Adrenal gland (tissue), 12 donors: ENCODE results near the gene ARHGAP27. TPM values are rescaled to one million over a fixed set of nuclear protein-coding genes. Genes with fewer than 3 reads are reported as not detected.

Source experiments
- DNase-seq, 7 donors: peaks; one replicate each; pipeline ENCODE4 v3.0.0-alpha.2; 2019 to 2020
- H3K27ac ChIP-seq, 5 donors: fragments of 200-600 bp; sonication (generic) in 4 of 5; 1 replicate in 3 of 5; 2 replicates in 2 of 5; pipeline versions ENCODE4 v1.5.1 to v1.8.0; 2016 to 2020; ENCODE audit warnings: mild to moderate bottlenecking in 1 of 5
- H3K27me3 ChIP-seq: fragments of 200-600 bp; 2 replicates; pipeline ENCODE4 v1.8.0; 2021
- H3K36me3 ChIP-seq, 2 donors: fragments of 200-600 bp; replicated peaks in 1 of 2; 1 replicate in 1 of 2; 2 replicates in 1 of 2; pipeline versions ENCODE4 v1.5.1 to v1.8.0; 2018 to 2022
- H3K4me1 ChIP-seq, 2 donors: fragments of 200-600 bp; replicated peaks in 1 of 2; 1 replicate in 1 of 2; 2 replicates in 1 of 2; pipeline versions ENCODE4 v1.5.1 to v1.8.0; 2018 to 2021
- H3K4me3 ChIP-seq, 4 donors: fragments of 200-600 bp; sonication (generic) in 3 of 4; one replicate each; pipeline ENCODE4 v1.5.1; 2016 to 2018
- H3K9me3 ChIP-seq, 3 donors: fragments of 200-600 bp; sonication (generic) in 1 of 3; replicated peaks in 1 of 3; 1 replicate in 2 of 3; 2 replicates in 1 of 3; pipeline versions ENCODE4 v1.5.1 to v1.8.0; 2016 to 2021
- CTCF ChIP-seq, 6 experiments: fragments of 450-650 bp in 4 of 6; fragments of 200-600 bp in 2 of 6; sonication (generic) in 1 of 6; IDR thresholded peaks; 1 replicate in 5 of 6; 2 replicates in 1 of 6; pipeline versions ENCODE4 v1.5.1 to v1.8.0; 2016 to 2021; ENCODE audit warnings: antibody characterized with exemption in 6 of 6, mild to moderate bottlenecking in 2 of 6, moderate library complexity in 1 of 6
- POLR2A ChIP-seq, 2 donors: fragments of 450-650 bp; IDR thresholded peaks; one replicate each; pipeline ENCODE4 v1.6.1; 2017; ENCODE audit warnings: antibody characterized with exemption in 2 of 2, mild to moderate bottlenecking in 2 of 2, moderate library complexity in 1 of 2
- WGBS, 4 donors: extraction: QIAGEN DNeasy Blood & Tissue Kit in 2 of 4; methylation state at CpG; one replicate each; pipeline versions ENCODE4 v1.1.5 to v1.1.7; 2013 to 2017; 5-methylcytosine and 5-hydroxymethylcytosine counted together
- intact Hi-C, 2 donors: fragments of 100-400 bp; cut with DNase I; formaldehyde crosslinking; loops; one replicate each; pipeline versions ENCODE4 v1.14.1 to v1.15.0; 2022 to 2023
- polyA plus RNA-seq, 3 donors: library from polyadenylated mRNA; stranded (reverse); fragments of 200-250 nt in 2 of 3; fragments of 350-450 nt in 1 of 3; fragmentation: Illumina TruSeq in 1 of 3; extraction: RNeasy Lipid Tissue Mini Kit (QIAGEN cat#74804) in 1 of 3; gene quantifications; one replicate each; pipeline ENCODE4 v1.2.3, GENCODE V29; 2013 to 2014
- total RNA-seq, 9 donors: library from RNA; depleted of rRNA in 4 of 9; stranded (reverse); fragments of >200 nt in 4 of 9; fragments of 120-200 nt in 1 of 9; fragmentation: NEBNext Ultra II Directional in 1 of 9; extraction: Animal tissue kit (Norgen Biotek cat#: 25700) in 1 of 9; gene quantifications; one replicate each; pipeline versions ENCODE4 v1.1.0 to v1.2.4, GENCODE V29; 2013 to 2023
- donor health status: healthy with polysubstance abuse.
- donor health status: Bipolar disorder and iron deficiency.
- donor health status: DM: yes; HTN: yes; CAD: no.
- donor health status: DM: no; HTN: no; CAD: no.
- donor health status: DM: no; HTN: no; CAD: no.
- donor health status: DM: yes; HTN: yes; CAD: no.

ARHGAP27 gene
- total and polyA plus RNA-seq, 12 donors = 2.8 to 40.2 (median 17.7) TPM

- H3K27me3 ChIP-seq = no peaks in the 10 kb centered on the region
- H3K27ac ChIP-seq = no peak overlapping the region
- peaks cover 0 to 8% of the 10 kb centered on the region in 2 donors for H3K4me1 ChIP-seq
- peak in 2 of 7 donors; percentile 5 to 13 for DNase-seq
- TF ChIP-seq POLR2A (IDR thresholded peaks at IDR 0.05) (no peak), CTCF (IDR thresholded peaks at IDR 0.05) (no peak)
- WGBS, 4 donors = 75 to 97% (median 88%) methylated on average over 6 of the region's 6 CpGs
- no peak overlapping the region for H3K4me3 ChIP-seq
- no peaks in the 10 kb centered on the region for H3K36me3 ChIP-seq
- intact Hi-C loops = no loop called here
- H3K9me3 ChIP-seq = no peaks in the 10 kb centered on the region
These were observed 66.0 kb downstream of the ARHGAP27 start for GRCh38 chr17:45366691-45367090.

GRCh38 chr17:45366049-45366448, 66.6 kb downstream of the ARHGAP27 start:
- no peak for TF ChIP-seq CTCF (IDR thresholded peaks at IDR 0.05)
- no peak for TF ChIP-seq POLR2A (IDR thresholded peaks at IDR 0.05)
- 70 to 93% (median 83%) methylated on average over 3 of the region's 3 CpGs for WGBS, 4 donors
- no peak overlapping the region for H3K4me3 ChIP-seq
- H3K27me3 ChIP-seq = no peaks in the 10 kb centered on the region
- H3K9me3 ChIP-seq = no peaks in the 10 kb centered on the region
- intact Hi-C loops = no loop called here
- H3K36me3 ChIP-seq = no peaks in the 10 kb centered on the region
- H3K27ac ChIP-seq = no peak overlapping the region
- DNase-seq = peak in 2 of 7 donors; percentile 1 to 11
- H3K4me1 ChIP-seq = peaks cover 0 to 2% of the 10 kb centered on the region in 2 donors

GRCh38 chr17:45364531-45365390, 67.9 kb downstream of the ARHGAP27 start:
- H3K4me3 ChIP-seq = no peak overlapping the region
- H3K27ac ChIP-seq = peak overlapping the region in 1 of 5 donors; percentile 13
- intact Hi-C loops = no loop called here
- DNase-seq = peak in 3 of 7 donors; percentile 14 to 24 (median 22)
- peak in 2 of 6 experiments; percentile 5 to 17 for TF ChIP-seq CTCF (IDR thresholded peaks at IDR 0.05)
- no peak for TF ChIP-seq POLR2A (IDR thresholded peaks at IDR 0.05)
- H3K36me3 ChIP-seq = no peaks in the 10 kb centered on the region
- no peaks in the 10 kb centered on the region for H3K4me1 ChIP-seq
- H3K9me3 ChIP-seq = no peaks in the 10 kb centered on the region
- WGBS, 4 donors = 70 to 80% (median 75%) methylated on average over 16 to 17 of the region's 17 CpGs
- no peaks in the 10 kb centered on the region for H3K27me3 ChIP-seq

GRCh38 chr17:45363498-45363897, 69.2 kb downstream of the ARHGAP27 start:
- DNase-seq = peak in 2 of 7 donors; percentile 1 to 7
- intact Hi-C loops = no loop called here
- TF ChIP-seq CTCF (IDR thresholded peaks at IDR 0.05) (no peak), POLR2A (IDR thresholded peaks at IDR 0.05) (no peak)
- Histone ChIP-seq H3K27ac (no peak overlapping the region), H3K4me3 (no peak overlapping the region), H3K4me1 (no peaks in the 10 kb centered on the region), H3K27me3 (no peaks in the 10 kb centered on the region), H3K36me3 (no peaks in the 10 kb centered on the region), H3K9me3 (no peaks in the 10 kb centered on the region)
- WGBS, 4 donors = 85 to 91% (median 86%) methylated on average over 3 of the region's 3 CpGs
